Measurements from ENCODE around the gene CCDC40. TPM values are rescaled to one million over a fixed set of nuclear protein-coding genes. Genes with fewer than 3 reads are reported as not detected.

CCDC40 gene
- total and polyA plus RNA-seq, 10 of the 15 experiments (the other 5 are each of a cell fraction or from before 2014, with no cell fraction given) = 0.06 to 0.10 TPM; not detected in 8

DNA sequence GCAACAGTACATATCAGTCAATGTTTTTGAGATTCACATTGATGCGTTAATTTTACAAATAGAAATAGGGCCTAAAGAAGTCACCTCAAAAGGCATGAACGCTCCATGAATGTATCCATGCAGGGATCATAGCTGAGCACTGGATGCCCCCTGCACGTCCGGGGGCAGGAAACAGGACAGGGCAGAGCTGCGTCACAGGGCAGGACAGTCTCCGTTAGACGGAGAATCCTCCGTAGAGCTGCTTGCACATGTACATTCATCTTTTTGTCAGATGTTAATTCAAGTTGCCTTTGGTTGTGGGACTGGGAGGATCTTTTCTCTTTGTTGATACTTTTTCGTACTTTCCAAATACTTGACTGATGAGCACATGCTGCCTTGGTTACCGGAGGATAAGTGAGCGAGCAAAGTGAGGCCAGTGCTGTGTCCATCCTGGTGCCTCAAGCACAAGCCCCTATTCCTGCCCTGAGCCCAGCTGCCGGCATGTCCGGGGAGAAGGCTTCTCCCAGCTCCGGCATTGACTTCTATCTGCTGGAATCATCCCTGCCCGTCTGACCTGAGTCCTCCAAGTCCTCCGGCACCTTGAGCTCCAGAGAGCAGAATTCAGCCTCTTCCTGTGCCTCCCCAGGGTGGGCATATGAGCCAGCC lies 80.0 kb downstream of the CCDC40 start:
- Histone ChIP-seq H3K36me3 (ENCODE audit: control insufficient read depth in 2 of 2, insufficient read depth in 2 of 2, low read length in 1 of 2) (no peaks in the 10 kb centered on the region), H3K4me3 (no peak overlapping the region), H3K9ac (ENCODE audit: control insufficient read depth, insufficient read depth, low read length) (no peak overlapping the region), H3K27me3 (replicated peaks in 1 of 2; ENCODE audit: control insufficient read depth in 2 of 2, insufficient read depth in 2 of 2, low read length in 1 of 2) (no peaks in the 10 kb centered on the region; a peak in 2 of 4 replicates), H4K20me1 (ENCODE audit: control insufficient read depth, insufficient read depth) (no peaks in the 10 kb centered on the region), H3K4me2 (ENCODE audit: control insufficient read depth, insufficient read depth) (no peak overlapping the region), H3K79me2 (ENCODE audit: control insufficient read depth, insufficient read depth, low read length) (no peaks in the 10 kb centered on the region), H3K9me3 (replicated peaks; ENCODE audit: control insufficient read depth, insufficient read depth, low read length) (no peaks in the 10 kb centered on the region; the same call in 2 of the 3 replicates), H3K27ac (ENCODE audit: control insufficient read depth, insufficient read depth) (no peak overlapping the region), H2AFZ (ENCODE audit: control insufficient read depth, low read depth, low read length) (no peak overlapping the region), H3K4me1 (ENCODE audit: control insufficient read depth, insufficient read depth, low read length) (no peaks in the 10 kb centered on the region)
- intact Hi-C loops (cut with micrococcal nuclease; ENCODE audit: unreplicated experiment) (no loop called here), in situ Hi-C loops (cut with MboI) (no loop called here)
- POLR2A ChIA-PET = no interaction called here
- DNase-seq (ENCODE audit: low read depth, low spot score) (no peak), ATAC-seq (no peak), FAIRE-seq (no peak)
- RAD21 ChIA-PET (ENCODE audit: unreplicated experiment) = no interaction called here
- BruUV-seq (replicated peaks) = no TSS peak
- CTCF ChIA-PET = no interaction called here
- 76% methylated on average over 16 of the region's 16 CpGs for WGBS (ENCODE audit: insufficient coverage, insufficient replicate concordance, low lambda C conversion rate, missing lambda C conversion rate)
- TF ChIP-seq YY1 (IDR thresholded peaks at IDR 0.05; ENCODE audit: low read depth, low read length) = no peak
- no peak for TF ChIP-seq ETV6 (conservative IDR thresholded peaks at IDR 0.05 in 1 of 2, IDR thresholded peaks at IDR 0.05 in 1 of 2; ENCODE audit: borderline replicate concordance in 1 of 2, low read depth in 1 of 2)
- TF ChIP-seq MEF2A (IDR thresholded peaks at IDR 0.05; ENCODE audit: insufficient read depth, low read depth, low read length) = no peak
- TF ChIP-seq WRNIP1 (IDR thresholded peaks at IDR 0.05; ENCODE audit: borderline replicate concordance, low read depth, low read length) = no peak
- TF ChIP-seq LARP7 (IDR thresholded peaks at IDR 0.05) = no peak
- no peak for TF ChIP-seq NFXL1 (IDR thresholded peaks at IDR 0.05; ENCODE audit: borderline replicate concordance)
- no peak for TF ChIP-seq SUPT20H (IDR thresholded peaks at IDR 0.05; ENCODE audit: borderline replicate concordance, control insufficient read depth, low read depth, low read length)
- no peak for TF ChIP-seq GATAD2B (conservative IDR thresholded peaks at IDR 0.05; ENCODE audit: low read depth)
- no peak for TF ChIP-seq NFYA (IDR thresholded peaks at IDR 0.05; ENCODE audit: borderline replicate concordance, low read depth, low read length)
- TF ChIP-seq NRF1 (conservative IDR thresholded peaks at IDR 0.05; ENCODE audit: low read depth, low read length) = no peak
- no peak for TF ChIP-seq REST (IDR thresholded peaks at IDR 0.05; ENCODE audit: low read depth, low read length)
- no peak for TF ChIP-seq RUNX3 (IDR thresholded peaks at IDR 0.05; ENCODE audit: low read length)
- TF ChIP-seq MAX (IDR thresholded peaks at IDR 0.05; ENCODE audit: low read depth, low read length) = no peak
- SMC1A ChIA-PET (ENCODE audit: uncharacterized antibody, unreplicated experiment) = no interaction called here
